Nephron (organoid): ENCODE results near the gene BRIP1.

ENCODE experiments used
- H3K27ac Mint-ChIP-seq, 3 experiments: 2 replicates each; pipeline ENCODE4 v1.8.0; 2020; ENCODE audit warnings: mixed read lengths in 3 of 3, mild to moderate bottlenecking in 2 of 3, moderate library complexity in 1 of 3
- H3K27me3 Mint-ChIP-seq: 2 replicates; pipeline ENCODE4 v1.8.0; 2021; ENCODE audit warnings: low read depth, mild to moderate bottlenecking, moderate library complexity, mixed read lengths
- H3K36me3 Mint-ChIP-seq: 2 replicates; pipeline ENCODE4 v1.8.0; 2020; ENCODE audit warnings: low read depth, mixed read lengths
- H3K4me1 Mint-ChIP-seq: 2 replicates; pipeline ENCODE4 v1.8.0; 2020; ENCODE audit warnings: mixed read lengths
- H3K4me3 Mint-ChIP-seq, 3 experiments: 2 replicates each; pipeline ENCODE4 v1.8.0; 2020; ENCODE audit warnings: mild to moderate bottlenecking in 3 of 3, mixed read lengths in 3 of 3, moderate library complexity in 2 of 3
- H3K9me3 Mint-ChIP-seq: 2 replicates; pipeline ENCODE4 v1.8.0; 2020; ENCODE audit warnings: mixed read lengths
- TF ChIP-seq, protein P1 (sequence below), 3 experiments: fragments of 200-600 bp; sonication (generic); IDR thresholded peaks; one replicate each; pipeline ENCODE4 v1.5.0; 2021; ENCODE audit warnings: antibody characterized with exemption in 3 of 3; ENCODE audit not compliant: unreplicated experiment in 3 of 3

BRIP1 gene

DNA sequence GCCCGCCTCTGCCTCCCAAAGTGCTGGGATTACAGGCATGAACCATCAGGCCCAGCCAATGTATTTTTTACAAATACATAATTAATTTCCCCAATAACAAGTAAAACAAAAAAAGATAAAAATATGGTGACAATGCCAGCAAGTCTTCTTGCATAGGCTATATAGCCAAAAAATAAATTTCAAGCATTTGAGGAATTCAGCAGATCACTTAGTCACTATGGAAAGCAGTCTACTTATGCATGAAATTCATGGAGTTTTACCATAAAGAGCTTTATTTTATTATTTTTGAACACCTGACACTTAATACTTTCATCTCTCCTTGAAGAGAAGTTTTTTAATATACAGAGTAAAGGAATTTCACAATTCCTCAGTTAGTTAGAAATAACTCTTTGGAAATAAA lies 56.4 kb downstream of the BRIP1 start:
- H3K27ac Mint-ChIP-seq = no peak overlapping the region
- no peak overlapping the region for H3K4me3 Mint-ChIP-seq
- TF ChIP-seq, protein P1, sequence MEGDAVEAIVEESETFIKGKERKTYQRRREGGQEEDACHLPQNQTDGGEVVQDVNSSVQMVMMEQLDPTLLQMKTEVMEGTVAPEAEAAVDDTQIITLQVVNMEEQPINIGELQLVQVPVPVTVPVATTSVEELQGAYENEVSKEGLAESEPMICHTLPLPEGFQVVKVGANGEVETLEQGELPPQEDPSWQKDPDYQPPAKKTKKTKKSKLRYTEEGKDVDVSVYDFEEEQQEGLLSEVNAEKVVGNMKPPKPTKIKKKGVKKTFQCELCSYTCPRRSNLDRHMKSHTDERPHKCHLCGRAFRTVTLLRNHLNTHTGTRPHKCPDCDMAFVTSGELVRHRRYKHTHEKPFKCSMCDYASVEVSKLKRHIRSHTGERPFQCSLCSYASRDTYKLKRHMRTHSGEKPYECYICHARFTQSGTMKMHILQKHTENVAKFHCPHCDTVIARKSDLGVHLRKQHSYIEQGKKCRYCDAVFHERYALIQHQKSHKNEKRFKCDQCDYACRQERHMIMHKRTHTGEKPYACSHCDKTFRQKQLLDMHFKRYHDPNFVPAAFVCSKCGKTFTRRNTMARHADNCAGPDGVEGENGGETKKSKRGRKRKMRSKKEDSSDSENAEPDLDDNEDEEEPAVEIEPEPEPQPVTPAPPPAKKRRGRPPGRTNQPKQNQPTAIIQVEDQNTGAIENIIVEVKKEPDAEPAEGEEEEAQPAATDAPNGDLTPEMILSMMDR (IDR thresholded peaks at IDR 0.05; ENCODE audit: unreplicated experiment in 3 of 3) = no peak

DNA sequence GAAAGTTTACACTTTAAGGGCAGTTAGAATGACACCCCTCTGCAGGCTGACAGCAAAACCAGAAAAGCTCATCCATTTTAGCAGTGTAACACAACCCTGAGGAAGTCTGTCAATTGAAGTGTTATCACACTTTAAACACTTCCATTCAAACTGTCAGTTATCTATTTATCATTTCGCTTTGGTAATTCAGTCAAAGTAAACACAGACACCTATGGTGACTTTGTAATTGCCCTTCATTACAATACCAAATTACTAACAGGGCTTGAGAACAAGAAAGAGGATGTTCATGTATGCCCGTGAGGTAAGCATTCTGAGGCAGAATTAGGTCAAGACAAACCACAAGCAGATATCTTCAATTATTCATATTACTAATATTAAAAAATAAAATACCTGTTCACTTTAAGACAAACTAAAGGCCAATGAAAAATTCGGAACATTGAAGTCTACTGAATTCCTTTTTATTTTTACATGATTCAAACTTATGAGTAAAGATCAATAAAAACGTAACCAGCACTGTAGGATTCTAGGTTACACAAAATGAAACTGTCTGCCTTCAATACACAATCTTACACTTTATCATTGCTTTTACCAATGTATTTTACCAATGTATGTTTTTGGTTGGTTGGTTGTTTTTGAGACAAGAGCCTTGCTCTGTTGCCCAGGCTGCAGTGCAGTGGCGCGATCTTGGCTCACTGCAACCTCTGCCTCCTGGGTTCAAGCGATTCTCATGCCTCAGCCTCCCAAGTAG lies 57.1 kb downstream of the BRIP1 start:
- Mint-ChIP-seq H3K36me3 (peaks cover 7% of the 10 kb centered on the region), H3K9me3 (no peaks in the 10 kb centered on the region), H3K27ac (no peak overlapping the region), H3K4me3 (no peak overlapping the region), H3K4me1 (peaks cover 11% of the 10 kb centered on the region), H3K27me3 (no peaks in the 10 kb centered on the region)
- TF ChIP-seq, protein P1 (IDR thresholded peaks at IDR 0.05; ENCODE audit: unreplicated experiment in 3 of 3) = no peak

More for the DNA sequence above, 56.4 kb downstream of the BRIP1 start:
- no peaks in the 10 kb centered on the region for H3K9me3 Mint-ChIP-seq
- peaks cover 11% of the 10 kb centered on the region for H3K4me1 Mint-ChIP-seq
- peaks cover 7% of the 10 kb centered on the region for H3K36me3 Mint-ChIP-seq
- H3K27me3 Mint-ChIP-seq = no peaks in the 10 kb centered on the region

DNA sequence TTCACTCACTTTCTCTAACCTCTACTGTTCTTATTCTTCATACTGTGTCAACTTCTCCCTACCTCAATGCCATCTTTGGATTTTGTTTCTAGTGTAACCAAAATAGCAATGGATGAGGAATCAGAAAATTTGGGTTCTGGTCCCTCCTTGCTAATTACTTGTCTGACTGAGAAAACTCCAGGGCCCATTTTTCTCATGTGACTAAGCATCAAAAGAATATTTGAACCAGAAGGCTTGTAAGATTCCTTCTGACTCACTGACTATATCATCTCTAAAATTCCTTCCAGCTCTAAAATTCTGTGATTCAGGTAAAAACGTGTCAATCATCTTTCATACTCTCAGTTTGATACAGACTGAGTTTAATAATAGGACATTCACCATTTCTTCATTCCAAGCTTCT lies 57.9 kb downstream of the BRIP1 start:
- Mint-ChIP-seq H3K27me3 (no peaks in the 10 kb centered on the region), H3K36me3 (peaks cover 7% of the 10 kb centered on the region), H3K9me3 (no peaks in the 10 kb centered on the region), H3K4me1 (peaks cover 8% of the 10 kb centered on the region), H3K4me3 (no peak overlapping the region), H3K27ac (no peak overlapping the region)
- TF ChIP-seq, protein P1 (IDR thresholded peaks at IDR 0.05; ENCODE audit: unreplicated experiment in 3 of 3) = no peak

DNA sequence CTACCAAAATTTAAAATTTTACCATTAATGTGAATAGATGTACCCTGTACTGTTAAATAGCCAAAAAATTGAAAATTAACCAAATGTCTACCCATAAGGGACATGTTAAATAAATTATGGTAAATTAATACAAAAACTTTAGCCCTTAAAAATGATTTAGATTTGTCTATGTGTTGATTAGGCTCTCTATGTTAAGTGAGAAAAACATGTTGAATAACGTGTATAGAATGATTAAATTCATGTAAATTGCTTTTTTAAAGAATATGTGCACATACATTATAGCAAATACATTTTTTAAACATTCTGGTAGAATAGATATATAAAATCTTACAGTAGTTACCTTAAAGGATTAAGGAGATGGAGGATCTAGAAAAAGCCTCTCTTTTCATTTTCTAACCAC lies 59.5 kb downstream of the BRIP1 start:
- Mint-ChIP-seq H3K27me3 (no peaks in the 10 kb centered on the region), H3K4me3 (no peak overlapping the region), H3K9me3 (no peaks in the 10 kb centered on the region), H3K4me1 (no peaks in the 10 kb centered on the region), H3K27ac (no peak overlapping the region), H3K36me3 (peaks cover 10% of the 10 kb centered on the region)
- TF ChIP-seq, protein P1 (IDR thresholded peaks at IDR 0.05; ENCODE audit: unreplicated experiment in 3 of 3) = no peak

DNA sequence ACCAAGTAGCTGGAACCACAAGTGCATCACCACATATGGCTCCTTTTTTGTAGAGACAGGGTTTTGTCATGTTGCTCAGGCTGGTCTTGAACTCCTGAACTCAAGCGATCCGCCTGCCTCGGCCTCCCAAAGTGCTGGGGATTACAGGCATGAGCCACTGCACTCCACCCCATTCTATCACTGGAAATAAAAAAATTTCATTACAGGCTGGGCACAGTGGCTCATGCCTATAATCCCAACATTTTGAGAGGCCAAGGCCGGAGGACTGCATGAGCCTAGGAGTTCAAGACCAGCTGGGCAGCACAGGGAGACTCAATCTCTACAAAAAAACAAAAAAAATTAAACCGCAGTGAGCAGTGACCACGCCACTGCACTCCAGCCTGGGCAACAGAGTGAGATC lies 60.1 kb downstream of the BRIP1 start:
- Mint-ChIP-seq H3K4me3 (no peak overlapping the region), H3K4me1 (no peaks in the 10 kb centered on the region), H3K36me3 (peaks cover 6% of the 10 kb centered on the region), H3K9me3 (no peaks in the 10 kb centered on the region), H3K27me3 (no peaks in the 10 kb centered on the region), H3K27ac (no peak overlapping the region)
- TF ChIP-seq, protein P1 (IDR thresholded peaks at IDR 0.05; ENCODE audit: unreplicated experiment in 3 of 3) = no peak
